ENCODE measurements around the gene HACD2. TPM values are rescaled to one million over a fixed set of nuclear protein-coding genes. Genes with fewer than 3 reads are reported as not detected.

HACD2 gene
- polyA plus RNA-seq, 1 donor (not counting 4 experiments of a cell fraction or from before 2014, with no cell fraction given) = 124 TPM

DNA sequence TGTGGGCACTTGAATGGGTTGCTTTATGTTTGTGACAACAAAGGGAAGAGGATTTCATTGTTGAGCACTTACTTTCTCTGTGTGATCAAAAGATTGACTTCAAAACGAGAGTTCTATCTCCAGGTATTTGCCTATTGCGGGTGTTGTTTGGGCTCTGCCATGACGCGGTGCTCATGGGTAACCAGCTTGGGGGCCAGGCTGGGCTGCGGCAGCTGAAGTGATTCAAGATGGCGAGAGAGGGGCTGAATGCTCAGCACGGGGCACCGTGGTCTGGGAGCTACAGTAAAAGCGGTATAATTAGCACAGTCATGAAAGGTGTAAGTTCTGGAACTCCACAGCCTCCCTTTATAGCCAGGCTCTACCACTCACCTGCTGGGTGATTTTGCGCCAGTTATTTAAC is 105.0 kb downstream of the HACD2 start:
- Histone ChIP-seq H3K9me3 (ENCODE audit: control insufficient read depth, low read depth, low read length) (no peaks in the 10 kb centered on the region), H2AFZ (ENCODE audit: control insufficient read depth, low read length) (no peak overlapping the region), H3K27me3 (ENCODE audit: control insufficient read depth, extremely low read depth, insufficient read depth, low read length) (peaks cover 9% of the 10 kb centered on the region), H3K9me1 (ENCODE audit: control insufficient read depth, extremely low read depth, insufficient read depth, low read length) (no peaks in the 10 kb centered on the region), H4K20me1 (ENCODE audit: control insufficient read depth, extremely low read depth, insufficient read depth, low read length) (peaks cover 2% of the 10 kb centered on the region), H3K79me2 (ENCODE audit: control insufficient read depth, insufficient read depth, low read length) (no peaks in the 10 kb centered on the region), H3K9ac (ENCODE audit: control insufficient read depth, extremely low read depth, insufficient read depth, low read length) (no peak overlapping the region), H3K36me3 (ENCODE audit: control insufficient read depth in 2 of 2, extremely low read depth in 1 of 2, insufficient read depth in 2 of 2, low read length in 2 of 2) (no peaks in the 10 kb centered on the region), H3K27ac (ENCODE audit: control insufficient read depth, insufficient read depth, low read length) (no peak overlapping the region), H3K4me3 (ENCODE audit: control insufficient read depth in 2 of 3, extremely low read depth in 1 of 3, insufficient read depth in 2 of 3, low read depth in 1 of 3, low read length in 3 of 3) (no peak overlapping the region), H3K4me2 (ENCODE audit: control insufficient read depth, extremely low read depth, insufficient read depth, low read depth, low read length) (no peak overlapping the region), H3K4me1 (ENCODE audit: control insufficient read depth, extremely low read depth, insufficient read depth, low read length) (peaks cover 11% of the 10 kb centered on the region)
- TF ChIP-seq EZH2 (IDR thresholded peaks at IDR 0.05; ENCODE audit: low read length) = no peak
- TF ChIP-seq, protein P1, sequence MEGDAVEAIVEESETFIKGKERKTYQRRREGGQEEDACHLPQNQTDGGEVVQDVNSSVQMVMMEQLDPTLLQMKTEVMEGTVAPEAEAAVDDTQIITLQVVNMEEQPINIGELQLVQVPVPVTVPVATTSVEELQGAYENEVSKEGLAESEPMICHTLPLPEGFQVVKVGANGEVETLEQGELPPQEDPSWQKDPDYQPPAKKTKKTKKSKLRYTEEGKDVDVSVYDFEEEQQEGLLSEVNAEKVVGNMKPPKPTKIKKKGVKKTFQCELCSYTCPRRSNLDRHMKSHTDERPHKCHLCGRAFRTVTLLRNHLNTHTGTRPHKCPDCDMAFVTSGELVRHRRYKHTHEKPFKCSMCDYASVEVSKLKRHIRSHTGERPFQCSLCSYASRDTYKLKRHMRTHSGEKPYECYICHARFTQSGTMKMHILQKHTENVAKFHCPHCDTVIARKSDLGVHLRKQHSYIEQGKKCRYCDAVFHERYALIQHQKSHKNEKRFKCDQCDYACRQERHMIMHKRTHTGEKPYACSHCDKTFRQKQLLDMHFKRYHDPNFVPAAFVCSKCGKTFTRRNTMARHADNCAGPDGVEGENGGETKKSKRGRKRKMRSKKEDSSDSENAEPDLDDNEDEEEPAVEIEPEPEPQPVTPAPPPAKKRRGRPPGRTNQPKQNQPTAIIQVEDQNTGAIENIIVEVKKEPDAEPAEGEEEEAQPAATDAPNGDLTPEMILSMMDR (optimal IDR thresholded peaks at IDR 0.05 in 1 of 3, IDR thresholded peaks at IDR 0.05 in 1 of 3, conservative IDR thresholded peaks at IDR 0.05 in 1 of 3; ENCODE audit: extremely low read depth in 1 of 3, insufficient read depth in 2 of 3, low read length in 3 of 3) = no peak
- FAIRE-seq (no peak), DNase-seq (ENCODE audit: low read depth, low spot score) (no peak)
- dilution Hi-C loops (cut with MboI; ENCODE audit: extremely low pct_ligation_motif_present, low sequenced_read_pairs) = no loop called here

- Histone ChIP-seq H3K27me3 (ENCODE audit: control insufficient read depth, extremely low read depth, insufficient read depth, low read length) (peaks cover 9% of the 10 kb centered on the region), H3K9me1 (ENCODE audit: control insufficient read depth, extremely low read depth, insufficient read depth, low read length) (no peaks in the 10 kb centered on the region), H2AFZ (ENCODE audit: control insufficient read depth, low read length) (no peak overlapping the region), H3K4me1 (ENCODE audit: control insufficient read depth, extremely low read depth, insufficient read depth, low read length) (peaks cover 11% of the 10 kb centered on the region), H3K27ac (ENCODE audit: control insufficient read depth, insufficient read depth, low read length) (no peak overlapping the region), H3K9me3 (ENCODE audit: control insufficient read depth, low read depth, low read length) (no peaks in the 10 kb centered on the region), H3K9ac (ENCODE audit: control insufficient read depth, extremely low read depth, insufficient read depth, low read length) (no peak overlapping the region), H3K79me2 (ENCODE audit: control insufficient read depth, insufficient read depth, low read length) (no peaks in the 10 kb centered on the region), H4K20me1 (ENCODE audit: control insufficient read depth, extremely low read depth, insufficient read depth, low read length) (peaks cover 2% of the 10 kb centered on the region), H3K36me3 (ENCODE audit: control insufficient read depth in 2 of 2, extremely low read depth in 1 of 2, insufficient read depth in 2 of 2, low read length in 2 of 2) (no peaks in the 10 kb centered on the region), H3K4me3 (ENCODE audit: control insufficient read depth in 2 of 3, extremely low read depth in 1 of 3, insufficient read depth in 2 of 3, low read depth in 1 of 3, low read length in 3 of 3) (no peak overlapping the region), H3K4me2 (ENCODE audit: control insufficient read depth, extremely low read depth, insufficient read depth, low read depth, low read length) (no peak overlapping the region)
- DNase-seq (ENCODE audit: low read depth, low spot score) (no peak), FAIRE-seq (no peak)
- dilution Hi-C loops (cut with MboI; ENCODE audit: extremely low pct_ligation_motif_present, low sequenced_read_pairs) = no loop called here
- TF ChIP-seq, protein P1 (optimal IDR thresholded peaks at IDR 0.05 in 1 of 3, IDR thresholded peaks at IDR 0.05 in 1 of 3, conservative IDR thresholded peaks at IDR 0.05 in 1 of 3; ENCODE audit: extremely low read depth in 1 of 3, insufficient read depth in 2 of 3, low read length in 3 of 3) = no peak
Measured at GRCh38 chr3:123478314-123478713, 106.5 kb downstream of the HACD2 start.

Data from keratinocyte (primary cell).